ENCODE data around the gene TARDBP.

Gene TARDBP

GRCh38 chr1:10969971-10970332 lies 42.5 kb upstream of the TARDBP start:
- TF ChIP-seq CTCF (IDR thresholded peaks at IDR 0.05; ENCODE audit: unreplicated experiment in 3 of 3), result no peak
- H3K9me3 Mint-ChIP-seq, result no peaks in the 10 kb centered on the region
- peaks cover 23% of the 10 kb centered on the region for H3K4me1 Mint-ChIP-seq
- H3K27me3 Mint-ChIP-seq (ENCODE audit: low read depth), result peaks cover 34% of the 10 kb centered on the region
- no peak overlapping the region for H3K4me3 Mint-ChIP-seq
- H3K27ac Mint-ChIP-seq, result no peak overlapping the region
- no peaks in the 10 kb centered on the region for H3K36me3 Mint-ChIP-seq (ENCODE audit: low read depth)

GRCh38 chr1:10973552-10973951 lies 38.9 kb upstream of the TARDBP start:
- Mint-ChIP-seq H3K4me3 (no peak overlapping the region), H3K9me3 (no peaks in the 10 kb centered on the region), H3K36me3 (ENCODE audit: low read depth) (no peaks in the 10 kb centered on the region)

GRCh38 chr1:10973956-10974881 lies 38.2 kb upstream of the TARDBP start:
- H3K4me3 Mint-ChIP-seq, result no peak overlapping the region
- no peaks in the 10 kb centered on the region for H3K9me3 Mint-ChIP-seq
- TF ChIP-seq CTCF (IDR thresholded peaks at IDR 0.05; ENCODE audit: unreplicated experiment in 3 of 3), result no peak
- peaks cover 11% of the 10 kb centered on the region for H3K4me1 Mint-ChIP-seq
- no peak overlapping the region for H3K27ac Mint-ChIP-seq
- peaks cover 15% of the 10 kb centered on the region for H3K27me3 Mint-ChIP-seq (ENCODE audit: low read depth)
- H3K36me3 Mint-ChIP-seq (ENCODE audit: low read depth), result no peaks in the 10 kb centered on the region

More at GRCh38 chr1:10973552-10973951, 38.9 kb upstream of the TARDBP start:
- no peak for TF ChIP-seq CTCF (IDR thresholded peaks at IDR 0.05; ENCODE audit: unreplicated experiment in 3 of 3)
- peaks cover 16% of the 10 kb centered on the region for H3K4me1 Mint-ChIP-seq
- peaks cover 17% of the 10 kb centered on the region for H3K27me3 Mint-ChIP-seq (ENCODE audit: low read depth)
- no peak overlapping the region for H3K27ac Mint-ChIP-seq

- Mint-ChIP-seq H3K9me3 (no peaks in the 10 kb centered on the region), H3K27ac (no peak overlapping the region), H3K36me3 (ENCODE audit: low read depth) (no peaks in the 10 kb centered on the region), H3K4me3 (no peak overlapping the region), H3K27me3 (ENCODE audit: low read depth) (peaks cover 26% of the 10 kb centered on the region), H3K4me1 (peaks cover 13% of the 10 kb centered on the region)
- TF ChIP-seq CTCF (IDR thresholded peaks at IDR 0.05; ENCODE audit: unreplicated experiment in 3 of 3), result no peak
Measured at GRCh38 chr1:10975567-10976326, 36.7 kb upstream of the TARDBP start.

- Mint-ChIP-seq H3K9me3 (no peaks in the 10 kb centered on the region), H3K4me1 (peaks cover 16% of the 10 kb centered on the region), H3K27me3 (ENCODE audit: low read depth) (peaks cover 46% of the 10 kb centered on the region), H3K36me3 (ENCODE audit: low read depth) (no peaks in the 10 kb centered on the region), H3K27ac (no peak overlapping the region), H3K4me3 (no peak overlapping the region)
- no peak for TF ChIP-seq CTCF (IDR thresholded peaks at IDR 0.05; ENCODE audit: unreplicated experiment in 3 of 3)
Measured at GRCh38 chr1:10978719-10979118, 33.7 kb upstream of the TARDBP start.
